ENCODE data around the gene TNIP3.
A peak's percentile ranks its signal among the peaks of the same experiment; 100 is the strongest.

The TNIP3 gene

DNA sequence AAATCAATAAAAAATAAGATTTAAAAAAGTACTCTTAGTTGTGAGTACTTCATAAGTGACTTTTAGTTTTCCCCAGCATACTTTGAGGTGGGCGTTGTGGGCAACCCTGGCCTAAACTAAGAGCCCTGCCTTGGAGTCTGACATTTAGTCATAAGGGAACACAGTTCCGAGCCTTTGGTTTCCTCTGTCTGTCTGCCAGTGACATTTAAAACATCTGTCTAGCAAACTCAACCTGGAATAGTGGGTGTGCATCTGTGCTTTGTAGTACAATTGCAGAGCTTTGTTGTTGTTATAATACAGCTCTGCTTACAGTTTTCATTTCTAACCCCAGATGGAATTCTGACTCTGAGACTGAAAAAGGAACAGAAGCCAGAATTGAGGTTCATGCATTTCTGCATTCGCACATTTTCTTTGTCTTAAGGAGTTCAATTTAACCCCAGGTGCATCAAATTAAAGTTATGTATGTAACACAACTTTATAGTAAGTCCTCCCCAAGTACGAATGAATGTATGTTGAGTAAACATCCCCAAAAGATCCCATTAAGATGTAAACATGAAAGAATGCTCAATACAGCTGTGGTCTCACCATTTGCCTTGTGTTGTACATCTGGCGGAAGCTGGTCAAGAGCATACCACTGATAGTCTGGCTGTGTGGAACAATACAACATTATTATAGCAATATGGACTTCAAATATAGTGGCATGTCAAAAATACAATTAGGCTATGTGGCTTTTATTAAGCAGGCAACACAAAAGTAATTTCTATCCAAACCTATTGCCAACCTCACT is 25.9 kb downstream of the TNIP3 start:
- DNase-seq: no peak

GRCh38 chr4:121130326-121130660 is 33.8 kb downstream of the TNIP3 start:
- no peak for DNase-seq

DNA sequence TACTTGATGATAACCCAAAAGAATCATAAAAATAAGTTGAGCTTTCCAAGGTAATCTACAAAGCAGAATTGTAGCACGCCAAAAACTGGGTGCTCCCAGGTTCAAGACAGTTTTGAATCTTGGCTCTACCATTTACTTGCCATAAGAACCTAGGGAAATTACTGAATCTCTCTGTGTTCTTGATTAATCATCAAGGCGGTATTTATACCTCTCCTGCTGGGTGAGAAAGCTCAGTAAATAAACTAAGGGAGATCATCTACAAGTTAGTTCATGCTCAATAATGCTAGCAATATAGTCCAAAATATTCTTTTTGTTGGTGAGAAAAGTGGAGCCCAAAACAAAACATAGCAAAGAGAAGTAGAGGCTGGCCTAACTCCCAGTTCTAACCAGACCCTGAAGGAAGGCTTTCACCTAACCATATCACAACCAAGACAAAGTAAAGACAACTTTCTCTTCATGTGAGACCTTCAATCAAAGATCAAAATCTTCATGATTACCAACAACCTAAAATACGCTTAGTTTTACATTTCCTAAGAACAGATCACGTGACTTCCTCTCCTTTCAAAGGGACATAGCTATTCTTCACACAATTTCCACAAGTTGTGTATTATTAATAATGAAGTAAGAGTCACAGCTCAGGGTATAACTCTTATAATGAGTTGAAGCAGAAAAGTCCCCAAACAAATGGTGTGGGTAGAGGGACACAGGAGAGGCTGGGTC is 34.4 kb downstream of the TNIP3 start:
- no peak for DNase-seq

GRCh38 chr4:121127100-121127499 is 37.0 kb downstream of the TNIP3 start:
- DNase-seq: no peak

DNA sequence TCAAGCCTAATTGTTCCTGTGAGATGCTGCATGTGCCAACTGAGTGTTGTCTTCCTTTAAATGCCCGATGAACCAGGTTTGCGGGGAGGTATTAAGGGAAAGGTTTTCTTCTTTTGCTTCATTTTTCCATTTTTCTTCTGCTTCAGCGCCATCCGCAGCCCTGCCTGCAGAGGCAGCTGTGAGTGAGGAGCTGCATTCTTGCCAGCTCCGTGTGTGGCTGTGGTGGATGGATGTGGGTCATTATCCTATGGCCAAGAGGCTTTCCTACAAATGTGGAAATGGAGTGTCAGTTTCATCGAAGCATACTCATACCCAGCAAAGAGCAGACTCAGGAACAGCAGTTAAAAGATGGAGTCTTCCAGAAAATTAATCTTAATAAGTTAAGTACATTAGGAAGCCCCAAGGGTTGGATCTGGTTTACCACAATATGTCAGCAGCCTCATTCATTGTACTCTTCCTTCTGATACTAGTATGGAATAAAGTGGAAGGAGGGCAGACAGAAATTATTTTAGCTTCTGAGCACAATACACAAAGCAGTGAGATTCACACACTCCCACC is 37.6 kb downstream of the TNIP3 start:
- DNase-seq: no peak

DNA sequence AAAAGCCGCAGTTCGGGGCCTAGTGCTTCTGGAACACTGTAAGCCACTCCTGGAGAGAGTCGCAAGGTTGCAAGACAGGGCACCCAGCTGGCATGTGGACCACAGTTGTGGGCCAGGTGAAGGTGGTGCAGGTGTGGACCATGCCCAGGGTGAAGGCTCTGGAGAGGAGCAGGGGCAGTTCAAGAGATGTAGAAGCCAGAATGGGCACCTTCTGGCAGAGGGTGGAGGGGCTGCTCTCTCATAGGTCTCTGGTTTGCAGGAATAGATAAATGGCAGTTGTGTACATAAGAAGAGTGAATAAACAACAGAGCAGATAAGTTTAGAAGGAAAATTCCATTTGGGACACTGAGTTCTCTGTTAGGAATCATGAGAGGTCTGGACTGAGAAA is 38.6 kb downstream of the TNIP3 start:
- DNase-seq: no peak

DNA sequence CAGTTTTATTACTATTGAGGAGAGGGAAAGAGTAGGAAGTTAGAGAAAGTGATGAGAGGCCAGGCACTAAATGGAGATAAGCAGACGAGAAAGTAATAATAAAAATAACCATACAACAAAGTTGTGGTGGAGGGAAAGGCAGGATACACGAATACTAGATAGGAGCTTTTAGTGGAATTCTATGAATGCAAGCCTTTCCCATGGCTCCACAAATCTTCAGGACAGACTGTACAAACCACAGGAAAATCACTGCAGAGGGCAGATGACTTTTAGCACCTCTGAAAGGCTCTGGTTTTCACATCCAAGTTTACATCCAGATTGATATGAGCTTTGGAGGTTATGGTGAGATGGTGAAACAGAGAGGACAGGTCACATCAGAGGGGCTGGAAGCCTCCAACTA is 41.5 kb downstream of the TNIP3 start:
- no peak for DNase-seq

GRCh38 chr4:121119715-121120114 is 44.4 kb downstream of the TNIP3 start:
- DNase-seq: no peak

- no peak for DNase-seq
Observed at GRCh38 chr4:121118344-121118743, 45.8 kb downstream of the TNIP3 start.

- no peak for DNase-seq
Observed at GRCh38 chr4:121114756-121115155, 49.4 kb downstream of the TNIP3 start.

DNA sequence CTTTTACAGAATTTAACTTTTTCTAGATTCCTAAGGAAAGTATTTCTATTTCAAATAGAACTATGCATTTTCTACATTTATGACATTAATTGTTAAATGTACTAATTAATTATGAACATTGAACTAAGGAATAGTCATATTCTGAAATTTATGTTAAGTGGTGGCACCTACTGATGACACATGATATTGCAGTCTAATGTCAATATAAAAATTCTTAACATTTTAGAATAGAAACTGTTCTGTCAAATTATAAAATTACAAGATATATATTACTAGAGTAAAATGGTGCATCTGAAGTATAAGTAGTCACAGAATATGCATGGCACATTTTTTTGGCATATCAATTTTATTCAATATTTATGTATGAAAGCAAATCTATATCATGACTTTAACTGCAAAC is 51.6 kb downstream of the TNIP3 start:
- DNase-seq: no peak

DNA sequence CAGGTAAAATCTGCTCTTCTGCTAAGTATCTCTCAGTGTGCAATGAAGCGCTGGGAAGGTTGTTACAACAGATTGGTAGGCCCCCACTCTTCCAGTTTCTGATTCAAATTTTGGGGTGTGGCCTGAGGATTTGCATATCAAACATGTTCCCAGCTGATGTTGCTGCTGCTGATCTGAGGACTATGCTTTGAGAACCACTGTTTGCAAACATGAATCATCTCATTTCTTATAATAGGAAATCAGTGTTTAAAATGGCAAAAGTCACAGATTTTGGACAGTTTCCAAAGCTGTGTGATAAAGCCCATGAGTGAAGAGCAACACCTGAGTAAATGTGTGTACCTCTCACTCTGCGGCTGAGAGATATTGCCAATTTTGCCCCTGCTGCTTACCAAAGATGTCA is 55.6 kb downstream of the TNIP3 start:
- DNase-seq: no peak

- no peak for DNase-seq
Observed at GRCh38 chr4:121107507-121107906, 56.6 kb downstream of the TNIP3 start.

DNA sequence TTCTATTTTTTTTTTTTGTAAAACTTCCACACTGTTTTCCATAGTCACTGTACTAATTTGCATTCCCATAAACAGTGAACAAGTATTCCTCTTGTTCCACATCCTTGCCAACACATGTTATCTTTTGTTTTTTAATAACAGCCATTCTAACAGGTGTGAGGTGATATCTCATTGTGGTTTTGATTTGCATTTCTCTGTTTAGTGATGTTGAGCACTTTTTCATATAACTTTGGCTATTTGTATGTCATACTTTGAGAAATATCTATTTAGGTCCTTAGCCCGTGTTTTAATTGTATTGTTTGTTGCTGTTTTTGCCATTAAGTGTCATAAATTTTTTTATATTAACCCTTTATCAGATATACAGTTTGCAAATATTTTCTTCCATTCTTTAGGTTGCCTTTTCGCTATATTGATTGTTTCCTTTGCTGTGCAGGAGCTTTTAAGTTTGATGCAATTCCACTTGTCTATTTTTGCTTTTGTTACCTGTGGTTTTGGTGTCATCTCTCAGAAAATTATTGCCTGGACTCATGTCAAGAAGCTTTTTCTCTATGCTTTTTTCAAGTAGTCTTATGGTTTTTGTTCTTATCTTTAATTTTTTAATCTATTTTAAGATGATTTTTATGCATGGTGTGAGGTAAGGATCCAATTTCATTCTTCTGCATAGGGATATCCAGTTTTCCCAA is 63.9 kb downstream of the TNIP3 start:
- DNase-seq: no peak

- DNase-seq: no peak
Observed at GRCh38 chr4:121098266-121098665, 65.9 kb downstream of the TNIP3 start.

GRCh38 chr4:121096629-121097028 is 67.5 kb downstream of the TNIP3 start:
- peak in 1 of 2 donors; percentile 41 for DNase-seq

- DNase-seq: no peak
Observed at GRCh38 chr4:121096191-121096590, 67.9 kb downstream of the TNIP3 start.

DNA sequence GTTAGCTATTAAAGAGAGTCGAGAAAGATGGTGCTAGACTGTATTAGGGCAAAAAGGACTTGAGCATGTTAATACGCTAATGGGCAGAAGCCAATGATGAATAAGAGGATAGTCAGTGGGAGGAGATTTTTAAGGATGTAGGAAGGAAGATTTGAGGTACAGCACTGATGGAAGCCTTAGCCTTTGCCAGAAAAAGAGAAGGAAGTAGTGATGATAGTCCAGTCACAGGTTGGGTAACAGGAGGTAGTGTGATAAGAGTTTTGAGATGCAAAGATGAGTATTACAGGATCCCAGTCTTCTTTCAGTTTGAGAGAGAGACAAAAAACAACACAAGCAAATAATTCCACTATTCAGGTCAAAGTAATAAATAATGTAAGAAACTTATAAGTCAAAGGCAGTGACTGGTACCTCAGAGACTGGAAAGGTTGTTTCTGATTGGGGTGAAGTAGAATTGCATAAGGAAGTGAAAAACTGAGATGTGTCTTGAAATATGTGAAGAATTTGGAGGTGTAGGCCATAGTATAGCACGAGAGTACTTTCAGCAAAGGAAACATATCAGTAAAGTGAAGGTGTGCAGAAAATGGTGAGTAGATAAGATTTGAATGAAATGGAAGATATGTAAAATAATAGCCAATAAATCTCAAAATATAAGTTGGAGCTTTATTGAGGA is 69.7 kb downstream of the TNIP3 start:
- no peak for DNase-seq

DNA sequence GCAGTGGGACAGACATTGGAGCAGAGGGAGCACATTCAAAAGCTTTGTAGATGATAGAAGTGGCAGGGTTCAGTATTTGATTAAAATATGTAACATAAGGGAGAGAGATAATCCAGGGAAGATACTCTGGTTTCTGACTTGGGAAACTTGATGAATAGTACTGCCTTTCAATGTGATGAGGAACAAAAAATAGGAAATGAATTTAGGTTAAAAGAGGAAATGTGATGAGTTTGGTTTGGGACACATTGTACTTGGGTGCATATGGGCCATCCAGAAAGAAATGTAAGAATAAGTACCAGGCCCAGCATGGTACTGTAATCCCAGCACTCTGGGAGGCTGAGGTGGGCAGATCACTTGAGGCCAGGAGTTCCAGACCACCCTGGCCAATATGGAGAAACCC is 70.9 kb downstream of the TNIP3 start:
- no peak for DNase-seq

DNA sequence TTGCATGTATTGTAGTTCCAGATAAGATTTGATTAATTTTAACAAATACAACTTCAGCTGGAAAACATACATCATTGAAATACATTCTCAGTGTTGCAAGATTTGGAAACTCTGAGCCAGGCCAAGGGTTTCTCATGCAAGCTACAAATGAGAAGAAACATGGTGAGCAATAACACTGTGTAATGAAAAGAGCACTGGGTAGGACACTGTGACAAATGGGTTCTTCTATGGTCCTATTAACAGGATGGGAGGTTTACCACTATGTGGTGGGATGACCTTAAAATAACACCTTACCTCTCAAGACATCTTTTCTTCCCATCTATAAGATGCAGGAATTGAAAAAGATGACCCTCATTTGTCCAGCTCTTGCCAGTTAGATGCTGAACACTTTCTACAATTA is 72.2 kb downstream of the TNIP3 start:
- DNase-seq: no peak

GRCh38 chr4:121088867-121089266 is 75.3 kb downstream of the TNIP3 start:
- no peak for DNase-seq
